HG03565 (cell line): ENCODE data around the gene MALRD1.
"Not testable (repeated sequence)": the region's sequence is repeated elsewhere in the genome, so short reads cannot be mapped to it uniquely, and the experiment has no call there.

Source experiments
- ATAC-seq: cut with Tn5 transposase; IDR thresholded peaks from one replicate; pipeline ENCODE4 v1.9.1; 2021; ENCODE audit warnings: mild to moderate bottlenecking, moderate library complexity; ENCODE audit not compliant: unreplicated experiment

Gene MALRD1

GRCh38 chr10:19701427-19702052, 652.9 kb downstream of the MALRD1 start:
- no peak for ATAC-seq

- ATAC-seq = no peak
Measured at GRCh38 chr10:19702215-19702614, 653.6 kb downstream of the MALRD1 start.

- ATAC-seq = no peak
Measured at GRCh38 chr10:19704544-19704943, 655.9 kb downstream of the MALRD1 start.

- no peak for ATAC-seq
Measured at GRCh38 chr10:19705250-19705649, 656.6 kb downstream of the MALRD1 start.

GRCh38 chr10:19706904-19707303, 658.3 kb downstream of the MALRD1 start:
- ATAC-seq = no peak

GRCh38 chr10:19707376-19707775, 658.8 kb downstream of the MALRD1 start:
- no peak for ATAC-seq

- no peak for ATAC-seq
Measured at GRCh38 chr10:19708031-19708430, 659.4 kb downstream of the MALRD1 start.

GRCh38 chr10:19710600-19710999, 662.0 kb downstream of the MALRD1 start:
- no peak for ATAC-seq

GRCh38 chr10:19713159-19713558, 664.6 kb downstream of the MALRD1 start:
- ATAC-seq = no peak

- no peak for ATAC-seq
Measured at GRCh38 chr10:19713800-19714525, 665.4 kb downstream of the MALRD1 start.

GRCh38 chr10:19719284-19719683, 670.7 kb downstream of the MALRD1 start:
- no peak for ATAC-seq

- ATAC-seq = no peak
Measured at GRCh38 chr10:19724287-19724686, 675.7 kb downstream of the MALRD1 start.

GRCh38 chr10:19728376-19728775, 679.8 kb downstream of the MALRD1 start:
- ATAC-seq = no peak

GRCh38 chr10:19728964-19729363, 680.4 kb downstream of the MALRD1 start:
- ATAC-seq = no peak

- ATAC-seq = no peak
Measured at GRCh38 chr10:19730167-19730906, 681.7 kb downstream of the MALRD1 start.

- no peak for ATAC-seq
Measured at GRCh38 chr10:19730907-19731217, 682.3 kb downstream of the MALRD1 start.

GRCh38 chr10:19731560-19731959, 683.0 kb downstream of the MALRD1 start:
- no peak for ATAC-seq

GRCh38 chr10:19738440-19738839, 689.8 kb downstream of the MALRD1 start:
- no peak for ATAC-seq

- ATAC-seq = not testable (repeated sequence)
Measured at GRCh38 chr10:19739232-19739631, 690.6 kb downstream of the MALRD1 start.

- not testable (repeated sequence) for ATAC-seq
Measured at GRCh38 chr10:19742144-19742543, 693.5 kb downstream of the MALRD1 start.

GRCh38 chr10:19745672-19746071, 697.1 kb downstream of the MALRD1 start:
- ATAC-seq = no peak

- no peak for ATAC-seq
Measured at GRCh38 chr10:19749185-19749729, 700.7 kb downstream of the MALRD1 start.
